ENCODE data around the gene FOSL2.

- TF ChIP-seq, protein P1, sequence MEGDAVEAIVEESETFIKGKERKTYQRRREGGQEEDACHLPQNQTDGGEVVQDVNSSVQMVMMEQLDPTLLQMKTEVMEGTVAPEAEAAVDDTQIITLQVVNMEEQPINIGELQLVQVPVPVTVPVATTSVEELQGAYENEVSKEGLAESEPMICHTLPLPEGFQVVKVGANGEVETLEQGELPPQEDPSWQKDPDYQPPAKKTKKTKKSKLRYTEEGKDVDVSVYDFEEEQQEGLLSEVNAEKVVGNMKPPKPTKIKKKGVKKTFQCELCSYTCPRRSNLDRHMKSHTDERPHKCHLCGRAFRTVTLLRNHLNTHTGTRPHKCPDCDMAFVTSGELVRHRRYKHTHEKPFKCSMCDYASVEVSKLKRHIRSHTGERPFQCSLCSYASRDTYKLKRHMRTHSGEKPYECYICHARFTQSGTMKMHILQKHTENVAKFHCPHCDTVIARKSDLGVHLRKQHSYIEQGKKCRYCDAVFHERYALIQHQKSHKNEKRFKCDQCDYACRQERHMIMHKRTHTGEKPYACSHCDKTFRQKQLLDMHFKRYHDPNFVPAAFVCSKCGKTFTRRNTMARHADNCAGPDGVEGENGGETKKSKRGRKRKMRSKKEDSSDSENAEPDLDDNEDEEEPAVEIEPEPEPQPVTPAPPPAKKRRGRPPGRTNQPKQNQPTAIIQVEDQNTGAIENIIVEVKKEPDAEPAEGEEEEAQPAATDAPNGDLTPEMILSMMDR (conservative IDR thresholded peaks at IDR 0.05): no peak
- TF ChIP-seq ZFX (IDR thresholded peaks at IDR 0.05): no peak
Measured at GRCh38 chr2:28350791-28351285, 41.8 kb upstream of the FOSL2 start.

Measured in C4-2B (cell line).